ENCODE measurements around the gene CHCHD4. TPM values are rescaled to one million over a fixed set of nuclear protein-coding genes. Genes with fewer than 3 reads are reported as not detected.

Gene CHCHD4
- total RNA-seq, 1 donor from 2014 or later: 11.1 TPM

DNA sequence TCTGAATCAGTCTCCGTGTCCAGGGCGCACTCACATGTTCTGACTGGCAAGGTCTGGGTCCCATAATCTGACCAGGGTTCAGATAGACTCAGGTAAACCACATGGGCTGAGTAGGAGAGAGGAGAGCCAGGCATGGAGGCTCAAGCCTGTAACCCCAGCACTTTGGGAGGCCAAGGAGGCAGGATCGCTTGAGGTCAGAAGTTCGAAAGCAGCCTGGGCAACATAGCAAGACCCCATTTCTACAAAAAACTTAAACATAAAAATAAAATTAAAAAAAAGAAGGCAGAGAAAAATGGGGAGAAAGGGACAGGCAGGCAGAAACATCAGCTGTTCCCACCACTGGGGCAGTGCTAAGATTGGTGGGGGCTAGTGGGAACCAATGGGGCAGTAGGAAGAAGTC lies 5.6 kb upstream of the CHCHD4 start:
- TF ChIP-seq, protein P1, sequence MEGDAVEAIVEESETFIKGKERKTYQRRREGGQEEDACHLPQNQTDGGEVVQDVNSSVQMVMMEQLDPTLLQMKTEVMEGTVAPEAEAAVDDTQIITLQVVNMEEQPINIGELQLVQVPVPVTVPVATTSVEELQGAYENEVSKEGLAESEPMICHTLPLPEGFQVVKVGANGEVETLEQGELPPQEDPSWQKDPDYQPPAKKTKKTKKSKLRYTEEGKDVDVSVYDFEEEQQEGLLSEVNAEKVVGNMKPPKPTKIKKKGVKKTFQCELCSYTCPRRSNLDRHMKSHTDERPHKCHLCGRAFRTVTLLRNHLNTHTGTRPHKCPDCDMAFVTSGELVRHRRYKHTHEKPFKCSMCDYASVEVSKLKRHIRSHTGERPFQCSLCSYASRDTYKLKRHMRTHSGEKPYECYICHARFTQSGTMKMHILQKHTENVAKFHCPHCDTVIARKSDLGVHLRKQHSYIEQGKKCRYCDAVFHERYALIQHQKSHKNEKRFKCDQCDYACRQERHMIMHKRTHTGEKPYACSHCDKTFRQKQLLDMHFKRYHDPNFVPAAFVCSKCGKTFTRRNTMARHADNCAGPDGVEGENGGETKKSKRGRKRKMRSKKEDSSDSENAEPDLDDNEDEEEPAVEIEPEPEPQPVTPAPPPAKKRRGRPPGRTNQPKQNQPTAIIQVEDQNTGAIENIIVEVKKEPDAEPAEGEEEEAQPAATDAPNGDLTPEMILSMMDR (IDR thresholded peaks at IDR 0.05; ENCODE audit: unreplicated experiment): no peak
- Mint-ChIP-seq H3K4me3 (ENCODE audit: unreplicated experiment) (no peak overlapping the region), H3K27ac (ENCODE audit: unreplicated experiment) (no peak overlapping the region)

DNA sequence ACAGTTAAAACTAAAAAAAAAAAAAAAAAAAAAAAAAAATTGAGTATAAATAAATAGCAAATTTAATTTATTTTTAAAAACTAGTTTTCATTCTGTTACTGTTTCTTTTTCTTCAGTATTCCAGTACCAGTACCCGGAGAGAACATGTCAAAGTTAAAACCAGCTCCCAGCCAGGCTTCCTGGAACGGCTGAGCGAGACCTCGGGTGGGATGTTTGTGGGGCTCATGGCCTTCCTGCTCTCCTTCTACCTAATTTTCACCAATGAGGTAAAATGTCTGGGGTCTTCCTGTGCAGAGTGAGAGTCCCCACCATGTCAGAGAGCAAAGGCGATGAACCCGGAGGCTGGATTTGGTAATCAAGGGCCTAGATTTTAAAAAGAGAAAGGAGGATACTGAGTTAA lies 4.6 kb upstream of the CHCHD4 start:
- no peaks in the 10 kb centered on the region for H3K9me3 Mint-ChIP-seq (ENCODE audit: unreplicated experiment)
- peaks cover 45% of the 10 kb centered on the region for H3K36me3 Mint-ChIP-seq (ENCODE audit: low read depth, unreplicated experiment)
- H3K4me3 Mint-ChIP-seq (ENCODE audit: unreplicated experiment): no peak overlapping the region
- H3K4me1 Mint-ChIP-seq (ENCODE audit: unreplicated experiment): peaks cover 15% of the 10 kb centered on the region
- TF ChIP-seq, protein P1 (IDR thresholded peaks at IDR 0.05; ENCODE audit: unreplicated experiment): no peak
- H3K27ac Mint-ChIP-seq (ENCODE audit: unreplicated experiment): no peak overlapping the region
- DNase-seq (ENCODE audit: low spot score): no peak
- peaks cover 7% of the 10 kb centered on the region for H3K27me3 Mint-ChIP-seq (ENCODE audit: unreplicated experiment)

More for the DNA sequence above, 5.6 kb upstream of the CHCHD4 start:
- no peaks in the 10 kb centered on the region for H3K9me3 Mint-ChIP-seq (ENCODE audit: unreplicated experiment)
- H3K4me1 Mint-ChIP-seq (ENCODE audit: unreplicated experiment): peaks cover 14% of the 10 kb centered on the region
- peaks cover 6% of the 10 kb centered on the region for H3K27me3 Mint-ChIP-seq (ENCODE audit: unreplicated experiment)
- DNase-seq (ENCODE audit: low spot score): no peak
- H3K36me3 Mint-ChIP-seq (ENCODE audit: low read depth, unreplicated experiment): peaks cover 45% of the 10 kb centered on the region

DNA sequence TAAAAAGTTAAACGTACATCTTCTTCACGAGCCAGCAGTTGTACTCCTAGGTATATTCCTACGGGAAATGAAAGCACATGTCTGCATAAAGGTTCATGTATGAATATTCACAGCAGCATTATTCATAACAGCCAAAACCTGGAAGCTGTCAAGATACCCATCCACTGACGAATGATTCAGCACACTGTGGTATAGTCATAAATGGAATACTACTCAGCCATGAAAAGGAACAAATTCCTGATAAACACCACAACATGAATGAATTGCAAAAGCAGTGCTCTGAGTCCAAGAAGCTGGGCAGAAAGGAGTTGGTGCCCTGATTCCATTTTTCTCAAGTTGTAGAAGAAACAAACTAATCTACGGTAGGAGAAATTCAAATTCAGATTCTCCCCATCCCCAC lies 4.1 kb upstream of the CHCHD4 start:
- TF ChIP-seq, protein P1 (IDR thresholded peaks at IDR 0.05; ENCODE audit: unreplicated experiment): no peak
- no peak for DNase-seq (ENCODE audit: low spot score)
- peaks cover 7% of the 10 kb centered on the region for H3K27me3 Mint-ChIP-seq (ENCODE audit: unreplicated experiment)
- H3K27ac Mint-ChIP-seq (ENCODE audit: unreplicated experiment): no peak overlapping the region
- peaks cover 41% of the 10 kb centered on the region for H3K36me3 Mint-ChIP-seq (ENCODE audit: low read depth, unreplicated experiment)
- peaks cover 19% of the 10 kb centered on the region for H3K4me1 Mint-ChIP-seq (ENCODE audit: unreplicated experiment)
- no peaks in the 10 kb centered on the region for H3K9me3 Mint-ChIP-seq (ENCODE audit: unreplicated experiment)
- no peak overlapping the region for H3K4me3 Mint-ChIP-seq (ENCODE audit: unreplicated experiment)

GRCh38 chr3:14127516-14128161 lies 3.0 kb upstream of the CHCHD4 start:
- Mint-ChIP-seq H3K27me3 (ENCODE audit: unreplicated experiment) (peaks cover 8% of the 10 kb centered on the region), H3K9me3 (ENCODE audit: unreplicated experiment) (no peaks in the 10 kb centered on the region), H3K36me3 (ENCODE audit: low read depth, unreplicated experiment) (peaks cover 32% of the 10 kb centered on the region), H3K4me1 (ENCODE audit: unreplicated experiment) (peaks cover 26% of the 10 kb centered on the region), H3K27ac (ENCODE audit: unreplicated experiment) (no peak overlapping the region), H3K4me3 (ENCODE audit: unreplicated experiment) (no peak overlapping the region)
- TF ChIP-seq, protein P1 (IDR thresholded peaks at IDR 0.05; ENCODE audit: unreplicated experiment): no peak
- DNase-seq (ENCODE audit: low spot score): no peak

DNA sequence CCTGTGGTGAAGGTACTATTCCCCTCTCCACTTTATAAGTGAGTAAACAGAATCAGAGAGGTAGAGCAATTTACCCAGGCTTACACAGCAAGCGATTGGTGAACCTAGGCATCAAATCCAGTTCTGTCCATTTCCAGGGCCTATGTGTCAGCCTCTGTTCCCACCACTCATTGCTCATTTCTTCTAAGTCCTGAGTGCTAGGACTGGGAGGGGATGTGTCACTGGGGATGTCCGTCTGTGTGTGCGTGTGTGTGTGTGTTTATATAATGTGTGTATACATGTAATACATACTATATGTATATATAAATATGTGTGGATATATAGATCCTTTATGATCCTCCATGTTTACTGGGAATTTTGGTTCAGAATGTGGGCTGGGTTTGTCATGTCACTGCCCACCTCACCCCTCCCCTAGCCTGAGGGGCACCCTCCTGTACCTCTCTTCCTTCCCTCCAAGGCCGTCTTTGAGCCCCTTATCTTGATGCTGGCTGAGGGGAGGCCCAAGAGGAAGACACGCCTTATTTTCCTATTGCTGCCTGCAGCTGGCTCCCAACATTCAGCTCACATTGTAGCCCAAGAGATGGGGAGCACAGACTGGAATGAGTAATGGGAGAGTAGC lies 2.3 kb upstream of the CHCHD4 start:
- H3K27me3 Mint-ChIP-seq (ENCODE audit: unreplicated experiment): peaks cover 13% of the 10 kb centered on the region
- TF ChIP-seq, protein P1 (IDR thresholded peaks at IDR 0.05; ENCODE audit: unreplicated experiment): no peak
- no peaks in the 10 kb centered on the region for H3K9me3 Mint-ChIP-seq (ENCODE audit: unreplicated experiment)
- H3K36me3 Mint-ChIP-seq (ENCODE audit: low read depth, unreplicated experiment): peaks cover 34% of the 10 kb centered on the region
- DNase-seq (ENCODE audit: low spot score): no peak
- H3K4me3 Mint-ChIP-seq (ENCODE audit: unreplicated experiment): no peak overlapping the region
- peaks cover 31% of the 10 kb centered on the region for H3K4me1 Mint-ChIP-seq (ENCODE audit: unreplicated experiment)
- H3K27ac Mint-ChIP-seq (ENCODE audit: unreplicated experiment): no peak overlapping the region

Measured in endothelial cell (in vitro differentiated cells).